Measurements from ENCODE around the gene OR2AK2. TPM values are rescaled to one million over a fixed set of nuclear protein-coding genes. Genes with fewer than 3 reads are reported as not detected.

The OR2AK2 gene
- total and polyA plus RNA-seq, 2 of the 8 experiments (the other 6 are each of a cell fraction or from before 2014, with no cell fraction given): not detected

- WGBS, 2 experiments (ENCODE audit: extremely low coverage in 1 of 2, insufficient coverage in 1 of 2, insufficient read length in 1 of 2, insufficient replicate concordance in 2 of 2, low coverage in 1 of 2, low lambda C conversion rate in 2 of 2, missing lambda C conversion rate in 1 of 2): 88% methylated on average over 3 of the region's 3 CpGs; no CpG with 5 or more reads in 1 of the 2 experiments
- H2BK20ac ChIP-seq (ENCODE audit: low read length): no peak overlapping the region
- no peak overlapping the region for H3K56ac ChIP-seq (replicated peaks; ENCODE audit: insufficient read length, low read depth, low read length)
- H2BK120ac ChIP-seq (replicated peaks; ENCODE audit: low read depth, low read length): no peak overlapping the region
- no peak overlapping the region for H3K4ac ChIP-seq (replicated peaks; ENCODE audit: insufficient read length, low read depth, low read length)
- no peak overlapping the region for H3K18ac ChIP-seq (ENCODE audit: extremely low read depth, low read length)
- no peaks in the 10 kb centered on the region for H4K20me1 ChIP-seq (replicated peaks in 1 of 2; ENCODE audit: control insufficient read depth in 1 of 2, insufficient read depth in 2 of 2, low read length in 2 of 2)
- no peak for DNase-seq (ENCODE audit: low read depth in 1 of 2, low spot score in 2 of 2)
- H3K4me2 ChIP-seq (ENCODE audit: insufficient read depth in 1 of 2, low read depth in 2 of 2, low read length in 2 of 2): no peak overlapping the region
- no peak overlapping the region for H2AFZ ChIP-seq (ENCODE audit: low read length)
- no peaks in the 10 kb centered on the region for H3K4me1 ChIP-seq (replicated peaks in 1 of 4; ENCODE audit: control insufficient read depth in 3 of 4, insufficient read depth in 4 of 4, low read length in 3 of 4)
- no peak overlapping the region for H3K27ac ChIP-seq (ENCODE audit: low read depth, low read length)
- no peak overlapping the region for H3K23ac ChIP-seq (ENCODE audit: insufficient read length)
- no peak for FAIRE-seq
- no peak overlapping the region for H3K14ac ChIP-seq (ENCODE audit: insufficient read length)
- no peak overlapping the region for H2AK5ac ChIP-seq (ENCODE audit: low read depth, low read length)
- H3K27me3 ChIP-seq (replicated peaks in 1 of 4; ENCODE audit: control insufficient read depth in 3 of 4, extremely low read depth in 1 of 4, insufficient read depth in 3 of 4, low read length in 3 of 4): no peaks in the 10 kb centered on the region
- H2BK5ac ChIP-seq (ENCODE audit: low read depth, low read length): no peak overlapping the region
- POLR2A ChIA-PET (ENCODE audit: partially characterized antibody): no interaction called here
- no peak overlapping the region for H3K4me3 ChIP-seq (ENCODE audit: extremely low read depth in 1 of 4, insufficient read depth in 2 of 4, low read depth in 3 of 4, low read length in 4 of 4)
- H2BK15ac ChIP-seq (ENCODE audit: low read length): no peak overlapping the region
- H3K79me1 ChIP-seq (ENCODE audit: low read depth, low read length): no peaks in the 10 kb centered on the region
- no peak overlapping the region for H2BK12ac ChIP-seq (ENCODE audit: low read depth, low read length)
- H4K8ac ChIP-seq (ENCODE audit: extremely low read depth, insufficient read depth, low read length): no peak overlapping the region
- H4K91ac ChIP-seq (replicated peaks; ENCODE audit: insufficient read length, low read length): no peak overlapping the region
- H3K9ac ChIP-seq (replicated peaks in 1 of 4; ENCODE audit: extremely low read depth in 1 of 4, low read depth in 3 of 4, low read length in 3 of 4): no peak overlapping the region
- CTCF ChIA-PET (ENCODE audit: partially characterized antibody): interaction anchor here (0.9 kb wide), 1 partner anchor 24 kb away, joined by 3 read pairs; no protein-coding TSS in a partner anchor
- H3K79me2 ChIP-seq (ENCODE audit: control insufficient read depth in 1 of 2, insufficient read depth in 2 of 2, low read length in 2 of 2): no peaks in the 10 kb centered on the region
- H3K23me2 ChIP-seq (ENCODE audit: low read depth, low read length): no peaks in the 10 kb centered on the region
- no peaks in the 10 kb centered on the region; a peak in 1 of 8 replicates for H3K36me3 ChIP-seq (ENCODE audit: control insufficient read depth in 2 of 4, insufficient read depth in 4 of 4, low read length in 3 of 4)
- no peak overlapping the region for H4K5ac ChIP-seq (ENCODE audit: insufficient read length, low read depth, low read length)
- peaks cover 44 to 47% of the 10 kb centered on the region in 2 experiments for H3K9me3 ChIP-seq (ENCODE audit: insufficient read depth in 2 of 2, low read depth in 1 of 2, low read length in 1 of 2)
- no peak for TF ChIP-seq TCF12 (IDR thresholded peaks at IDR 0.05; ENCODE audit: low read depth, low read length)
- no peak for TF ChIP-seq ASH2L (IDR thresholded peaks at IDR 0.05; ENCODE audit: low read length)
- TF ChIP-seq EZH2 (IDR thresholded peaks at IDR 0.05; ENCODE audit: low read depth, low read length, severe bottlenecking): no peak
- TF ChIP-seq HDAC6 (IDR thresholded peaks at IDR 0.05; ENCODE audit: low read depth, low read length): no peak
- TF ChIP-seq JUND (IDR thresholded peaks at IDR 0.05; ENCODE audit: low read length): no peak
- TF ChIP-seq CBX5 (IDR thresholded peaks at IDR 0.05; ENCODE audit: low read depth, low read length): no peak
- TF ChIP-seq FOSL1 (IDR thresholded peaks at IDR 0.05; ENCODE audit: insufficient read depth, low read depth, low read length): no peak
- no peak for TF ChIP-seq E2F6 (IDR thresholded peaks at IDR 0.05)
Measured at GRCh38 chr1:247923941-247924340, 41.1 kb upstream of the OR2AK2 start.
